HepG2 (cell line): Measurements from ENCODE around the gene P4HTM. TPM values are rescaled to one million over a fixed set of nuclear protein-coding genes. Genes with fewer than 3 reads are reported as not detected.

ENCODE experiments used
- microRNA counts: library from miRNA; unstranded; fragments of <30 nt; microRNA quantifications from one replicate; lab custom pipeline; 2015
- microRNA-seq: library from miRNA; unstranded; fragments of <30 nt; microRNA quantifications from one replicate; pipeline ENCODE4, GENCODE V29; 2020
- polyA plus RNA-seq, 8 experiments: library from polyadenylated mRNA; depleted of rRNA in 3 of 8; stranded (reverse) in 7 of 8; unstranded in 1 of 8; fragments of >200 nt; fragmentation: Illumina TruSeq in 4 of 8; extraction: Trizol in 4 of 8; gene quantifications; 2 replicates each; pipeline versions ENCODE4 v1.2.1 to v1.2.3, GENCODE V29; 2011 to 2016; ENCODE audit warnings: low read depth in 4 of 8, missing spikeins in 1 of 8, mixed read lengths in 1 of 8; ENCODE audit not compliant: insufficient read depth in 1 of 8
- small RNA-seq, 3 experiments: library from RNA; depleted of rRNA; stranded (forward); fragments of <200 nt; gene quantifications; one replicate each; pipeline ENCODE3, GENCODE V24; 2012; ENCODE audit warnings: low read depth in 2 of 3, low replicate concordance in 1 of 3; ENCODE audit not compliant: insufficient read length in 3 of 3, insufficient read depth in 2 of 3
- total RNA-seq, 5 experiments: library from RNA; depleted of rRNA; stranded (reverse); fragments of >200 nt; fragmentation: Illumina TruSeq; extraction: Trizol; gene quantifications; 2 replicates each; pipeline ENCODE4 v1.2.3, GENCODE V29; 2016; ENCODE audit warnings: low read depth in 1 of 5

Gene P4HTM
- total and polyA plus RNA-seq, 2 of the 13 experiments (the other 11 are each of a cell fraction or from before 2014, with no cell fraction given) = 0.01 TPM; not detected in 1

MicroRNAs encoded within 50 kb of the gene (microRNA counts, 767-probe panel; counts per million panel counts)
- microRNA hsa-miR-191-5p (lab: Ali Mortazavi, UCI) (54,095 counts per million, percentile 90 among the panel's probes with 10 or more counts), microRNA hsa-miR-425-5p (lab: Ali Mortazavi, UCI) (not detected)

Small RNA genes lying within 50 kb of the gene (microRNA-seq; reads per million reads assigned to microRNA genes)
- gene MIR191 (5,146 reads per million, percentile 98 among the genes with 10 or more reads in this experiment), gene MIR425 (6,074 reads per million, percentile 99 among the genes with 10 or more reads in this experiment)

Small RNA genes lying within 50 kb of the gene (small RNA-seq; reads per million reads assigned to genes)
- 674 to 45,061 (median 3,172) reads per million in 3 experiments for gene MIR191
- gene MIR425 = 64.0 to 8,876 (median 2,059) reads per million in 3 experiments

Other genes with a start within 250 kb of the P4HTM start
- 29.2 and 38.5 TPM in 2 replicates for gene PRKAR2A, start 142.4 kb upstream of the P4HTM start, total RNA-seq (2016; rRNA removed; fragmentation: Illumina TruSeq; extraction: Trizol)
- 9.1 and 11.8 TPM in 2 replicates for gene PRKAR2A, start 142.4 kb upstream of the P4HTM start, polyA plus RNA-seq (2011; rRNA removed)
- gene SLC25A20, start 91.4 kb upstream of the P4HTM start, total RNA-seq (2016; rRNA removed; fragmentation: Illumina TruSeq; extraction: Trizol) = 25.4 and 26.6 TPM in 2 replicates
- gene SLC25A20, start 91.4 kb upstream of the P4HTM start, polyA plus RNA-seq (2011; rRNA removed) = 21.1 and 21.9 TPM in 2 replicates
- gene ARIH2, start 71.4 kb upstream of the P4HTM start, total RNA-seq (2016; rRNA removed; fragmentation: Illumina TruSeq; extraction: Trizol) = 83.3 and 86.9 TPM in 2 replicates
- 64.8 and 74.4 TPM in 2 replicates for gene ARIH2, start 71.4 kb upstream of the P4HTM start, polyA plus RNA-seq (2011; rRNA removed)
- gene WDR6, start 17.1 kb downstream of the P4HTM start, total RNA-seq (2016; rRNA removed; fragmentation: Illumina TruSeq; extraction: Trizol) = 71.2 and 73.4 TPM in 2 replicates
- 139 and 187 TPM in 2 replicates for gene WDR6, start 17.1 kb downstream of the P4HTM start, polyA plus RNA-seq (2011; rRNA removed)
- gene DALRD3, start 28.3 kb downstream of the P4HTM start, total RNA-seq (2016; rRNA removed; fragmentation: Illumina TruSeq; extraction: Trizol) = 18.3 and 19.9 TPM in 2 replicates
- 31.7 and 36.5 TPM in 2 replicates for gene DALRD3, start 28.3 kb downstream of the P4HTM start, polyA plus RNA-seq (2011; rRNA removed)
- gene NDUFAF3, start 31.9 kb downstream of the P4HTM start, total RNA-seq (2016; rRNA removed; fragmentation: Illumina TruSeq; extraction: Trizol) = 50.0 and 51.9 TPM in 2 replicates
- 39.0 and 42.0 TPM in 2 replicates for gene NDUFAF3, start 31.9 kb downstream of the P4HTM start, polyA plus RNA-seq (2011; rRNA removed)
- gene IMPDH2, start 39.2 kb downstream of the P4HTM start, total RNA-seq (2016; rRNA removed; fragmentation: Illumina TruSeq; extraction: Trizol) = 260 and 344 TPM in 2 replicates
- 248 and 252 TPM in 2 replicates for gene IMPDH2, start 39.2 kb downstream of the P4HTM start, polyA plus RNA-seq (2011; rRNA removed)
- gene QRICH1, start 103.8 kb downstream of the P4HTM start, total RNA-seq (2016; rRNA removed; fragmentation: Illumina TruSeq; extraction: Trizol) = 35.5 and 52.6 TPM in 2 replicates
- 97.3 and 102 TPM in 2 replicates for gene QRICH1, start 103.8 kb downstream of the P4HTM start, polyA plus RNA-seq (2011; rRNA removed)
- gene QARS1, start 114.5 kb downstream of the P4HTM start, total RNA-seq (2016; rRNA removed; fragmentation: Illumina TruSeq; extraction: Trizol) = 307 and 408 TPM in 2 replicates
- 327 and 419 TPM in 2 replicates for gene QARS1, start 114.5 kb downstream of the P4HTM start, polyA plus RNA-seq (2011; rRNA removed)
- 31.7 and 33.8 TPM in 2 replicates for gene USP19, start 130.6 kb downstream of the P4HTM start, total RNA-seq (2016; rRNA removed; fragmentation: Illumina TruSeq; extraction: Trizol)
- gene USP19, start 130.6 kb downstream of the P4HTM start, polyA plus RNA-seq (2011; rRNA removed) = 28.3 and 36.6 TPM in 2 replicates
- 67.9 and 208 TPM in 2 replicates for gene LAMB2, start 142.8 kb downstream of the P4HTM start, total RNA-seq (2016; rRNA removed; fragmentation: Illumina TruSeq; extraction: Trizol)
- gene LAMB2, start 142.8 kb downstream of the P4HTM start, polyA plus RNA-seq (2011; rRNA removed) = 443 and 619 TPM in 2 replicates
- gene CCDC71, start 176.1 kb downstream of the P4HTM start, total RNA-seq (2016; rRNA removed; fragmentation: Illumina TruSeq; extraction: Trizol) = 13.3 and 14.3 TPM in 2 replicates
- 9.7 and 14.9 TPM in 2 replicates for gene CCDC71, start 176.1 kb downstream of the P4HTM start, polyA plus RNA-seq (2011; rRNA removed)
- gene KLHDC8B, start 181.4 kb downstream of the P4HTM start, total RNA-seq (2016; rRNA removed; fragmentation: Illumina TruSeq; extraction: Trizol) = 17.2 and 17.7 TPM in 2 replicates
- gene KLHDC8B, start 181.4 kb downstream of the P4HTM start, polyA plus RNA-seq (2011; rRNA removed) = 17.8 and 25.3 TPM in 2 replicates